Measurements from ENCODE around the gene SETD5. TPM values are rescaled to one million over a fixed set of nuclear protein-coding genes. Genes with fewer than 3 reads are reported as not detected.

The SETD5 gene
- total and polyA plus RNA-seq, 2 of the 8 experiments (the other 6 are each of a cell fraction or from before 2014, with no cell fraction given): 108 to 234 TPM

- TF ChIP-seq CHD1 (IDR thresholded peaks at IDR 0.05; ENCODE audit: low read depth, low read length) (peak; percentile 41), SIN3A (conservative IDR thresholded peaks at IDR 0.05 in 1 of 2, IDR thresholded peaks at IDR 0.05 in 1 of 2; ENCODE audit: low read depth in 1 of 2, low read length in 2 of 2) (peak in 1 of 2 experiments; percentile 74; a peak in 2 of 4 replicates), PHF8 (conservative IDR thresholded peaks at IDR 0.05; ENCODE audit: low read depth, low read length) (peak; percentile 20), SAP30 (IDR thresholded peaks at IDR 0.05; ENCODE audit: insufficient read depth, insufficient replicate concordance, low read length) (peak; percentile 85), SUZ12 (IDR thresholded peaks at IDR 0.05; ENCODE audit: low read length) (no peak), JUN (IDR thresholded peaks at IDR 0.05; ENCODE audit: low read depth, low read length) (no peak), POLR2A (IDR thresholded peaks at IDR 0.05; ENCODE audit: control extremely low read depth in 1 of 2, low read depth in 2 of 2, low read length in 2 of 2) (peak; percentile 29 to 54)
These were observed 688 bp downstream of the SETD5 start (continued) for GRCh38 chr3:9397906-9398699.

Measured in H1 (cell line).